ENCODE results near the gene KYNU.
"Not testable (repeated sequence)": the region's sequence is repeated elsewhere in the genome, so short reads cannot be mapped to it uniquely, and the experiment has no call there.

The KYNU gene

DNA sequence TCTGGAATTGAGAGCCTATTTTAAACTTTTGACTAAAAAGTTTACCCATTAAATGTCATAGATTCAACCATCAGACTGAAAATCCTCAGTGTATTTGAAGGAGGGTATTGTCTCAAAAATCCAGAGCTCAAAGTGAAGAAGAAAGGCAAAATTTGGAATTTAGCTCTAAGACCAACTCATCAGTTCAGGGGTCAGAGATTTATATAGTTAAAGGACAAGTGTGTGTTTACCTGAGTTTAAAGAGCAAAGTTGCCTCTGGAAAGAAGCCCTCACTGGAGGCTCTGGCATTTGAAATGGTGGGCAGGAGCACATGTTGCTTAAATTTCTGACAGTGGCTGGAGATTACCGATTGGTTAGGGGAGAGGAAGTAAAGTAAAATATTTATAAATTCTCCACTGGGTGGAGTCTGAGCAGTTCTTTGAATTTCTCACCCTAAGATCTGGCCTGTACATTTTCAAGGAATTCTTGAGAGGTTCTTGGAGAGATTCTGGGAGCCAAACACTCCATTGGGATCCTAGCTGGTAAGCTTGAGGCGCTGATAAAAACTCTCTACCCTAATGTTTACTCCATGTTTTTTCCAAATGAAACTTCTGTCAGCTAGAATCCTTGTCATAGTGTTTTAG, at the start of gene KYNU:
KYNU (plus strand) TSS at position 449 of the 623 bp plus-strand sequence. CDS start 7,704 bp downstream, outside the sequence.
- DNase-seq (ENCODE audit: low spot score), result no peak

DNA sequence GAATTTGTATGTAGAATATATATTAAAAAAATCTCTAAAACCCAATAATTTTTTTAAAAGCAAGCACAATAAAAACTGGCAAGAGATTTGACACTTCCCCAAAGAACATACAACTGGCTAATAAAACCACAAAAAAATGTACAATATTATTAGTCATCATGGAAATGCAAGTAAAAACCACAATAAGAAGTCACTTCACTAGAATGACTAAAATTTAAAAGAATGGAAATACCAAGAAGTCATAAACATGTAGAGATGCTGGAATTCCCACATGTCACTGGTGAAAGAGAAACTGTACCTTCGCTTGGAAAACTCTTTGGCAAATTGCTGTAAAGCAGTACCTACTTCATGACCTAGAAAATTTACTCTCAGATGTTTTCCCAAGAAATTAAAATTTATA, 43.4 kb upstream of the KYNU start:
- DNase-seq (ENCODE audit: low spot score), result no peak

DNA sequence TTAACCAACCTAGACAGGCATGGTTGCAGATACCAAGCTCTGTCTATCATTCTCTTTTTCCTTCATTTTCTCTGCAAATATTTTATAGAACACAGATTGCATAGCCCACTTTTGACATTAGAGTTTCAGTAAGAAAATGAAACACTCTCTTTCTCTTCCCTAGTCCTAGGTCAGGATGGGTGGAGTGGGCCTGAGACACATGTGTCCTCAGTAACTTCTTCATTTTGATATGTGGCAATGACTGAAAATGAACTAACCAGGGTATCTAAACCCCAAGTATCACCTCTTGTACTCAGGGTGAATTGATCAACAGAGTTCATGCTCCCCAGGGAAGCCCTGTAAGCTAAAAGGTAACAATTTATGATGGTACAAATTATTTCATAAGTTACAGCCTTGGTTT, 37.0 kb upstream of the KYNU start:
- no peak for DNase-seq (ENCODE audit: low spot score)

DNA sequence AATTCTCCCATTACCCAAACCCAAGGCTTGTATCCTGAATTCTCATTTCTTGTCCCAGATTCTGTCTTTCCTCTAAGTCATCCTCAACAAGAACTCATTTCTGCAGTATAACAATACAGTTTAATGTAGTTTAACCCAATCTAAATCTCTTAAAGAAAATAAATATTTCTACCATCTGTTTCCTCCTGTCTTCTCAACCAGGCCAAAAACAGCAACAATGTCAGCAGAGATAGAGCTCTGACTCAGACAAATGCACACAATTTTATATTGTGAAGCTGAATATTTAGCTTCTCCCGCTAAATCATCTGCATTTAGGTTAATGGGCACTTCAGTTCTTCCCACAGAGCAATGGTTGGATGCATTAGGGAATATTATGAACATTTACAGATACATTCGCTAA, 35.7 kb upstream of the KYNU start:
- no peak for DNase-seq (ENCODE audit: low spot score)

DNA sequence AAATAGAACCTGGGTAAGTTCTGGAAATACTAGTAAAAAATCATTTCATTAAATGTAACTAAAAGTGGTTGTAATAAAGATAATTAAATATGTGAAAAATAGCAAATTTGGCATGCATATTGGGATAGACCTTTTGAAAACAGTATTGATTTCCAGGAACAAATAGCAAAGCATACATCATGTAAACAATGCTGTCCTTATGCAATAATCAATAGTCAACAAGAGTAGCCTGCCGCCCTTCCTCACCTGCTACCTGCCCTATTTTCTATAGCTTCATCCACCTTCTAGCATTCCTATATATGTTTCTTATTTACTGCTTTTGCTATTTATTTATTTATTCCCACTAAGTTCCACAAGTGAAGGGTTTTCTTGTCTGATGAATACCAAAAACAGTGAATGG, 35.1 kb upstream of the KYNU start:
- no peak for DNase-seq (ENCODE audit: low spot score)

DNA sequence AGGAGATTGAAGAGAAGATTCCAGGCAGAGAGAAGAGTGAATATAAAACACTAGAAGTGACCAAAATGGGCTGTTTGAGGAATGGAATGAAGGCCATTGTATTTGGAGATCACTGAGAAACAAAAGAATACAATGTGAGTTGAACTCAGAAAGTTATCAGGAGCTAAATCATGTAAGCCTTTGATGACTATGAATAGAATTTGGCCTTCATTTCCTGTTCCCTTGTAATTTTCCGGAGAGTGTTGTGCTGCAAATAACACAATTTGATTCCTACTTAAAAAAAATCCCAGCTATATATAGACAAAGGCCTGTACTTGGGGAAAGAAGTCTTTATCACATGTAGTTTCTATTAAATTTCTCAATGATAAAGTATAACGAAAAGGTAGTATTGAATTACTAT, 33.7 kb upstream of the KYNU start:
- no peak for DNase-seq (ENCODE audit: low spot score)

DNA sequence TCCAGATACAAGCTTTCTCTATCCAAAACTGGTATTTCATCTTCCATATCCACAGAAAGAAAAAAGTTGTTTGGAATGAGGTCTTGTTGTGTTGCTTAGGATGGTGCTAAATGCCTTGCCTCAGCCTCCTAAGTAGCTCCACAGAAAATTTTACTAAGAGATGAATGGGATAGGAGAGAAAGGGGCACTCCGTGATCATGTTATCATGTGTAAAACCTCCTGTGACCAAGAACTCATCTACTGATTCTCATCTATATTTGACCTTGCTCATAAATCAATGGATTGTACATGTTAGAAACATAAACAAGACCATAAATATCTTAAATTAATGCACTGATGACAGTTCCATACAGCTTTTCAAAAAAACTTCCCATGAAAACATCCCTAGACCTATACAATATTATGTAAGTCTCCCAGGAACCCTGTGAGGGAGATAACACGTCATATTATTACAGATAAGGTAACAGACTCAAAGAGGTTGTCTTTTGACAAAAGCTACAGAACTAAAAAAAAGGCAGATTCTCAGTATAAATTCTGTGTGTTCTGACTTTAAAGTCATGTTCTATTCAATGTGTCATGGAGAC, 29.3 kb upstream of the KYNU start:
- DNase-seq (ENCODE audit: low spot score), result no peak

DNA sequence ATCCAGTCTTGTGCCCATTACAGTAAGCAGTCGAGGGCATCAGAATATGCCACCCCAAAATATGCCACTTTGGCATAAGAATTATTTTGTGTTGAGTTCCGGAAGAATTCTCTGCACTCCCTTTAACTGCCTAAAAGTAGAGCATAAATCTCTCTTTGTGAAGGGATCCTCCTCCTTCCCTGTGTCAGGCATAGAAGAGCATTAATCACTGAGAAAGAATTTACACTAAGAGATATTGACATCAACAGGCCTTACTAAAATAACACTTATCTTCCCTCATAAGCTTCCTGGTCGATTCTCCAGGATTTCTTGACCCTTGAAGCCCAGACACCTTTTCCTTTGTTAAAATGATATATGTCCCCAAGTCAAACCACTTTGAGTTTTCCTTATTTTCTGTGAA, 27.6 kb upstream of the KYNU start:
- DNase-seq (ENCODE audit: low spot score), result no peak

DNA sequence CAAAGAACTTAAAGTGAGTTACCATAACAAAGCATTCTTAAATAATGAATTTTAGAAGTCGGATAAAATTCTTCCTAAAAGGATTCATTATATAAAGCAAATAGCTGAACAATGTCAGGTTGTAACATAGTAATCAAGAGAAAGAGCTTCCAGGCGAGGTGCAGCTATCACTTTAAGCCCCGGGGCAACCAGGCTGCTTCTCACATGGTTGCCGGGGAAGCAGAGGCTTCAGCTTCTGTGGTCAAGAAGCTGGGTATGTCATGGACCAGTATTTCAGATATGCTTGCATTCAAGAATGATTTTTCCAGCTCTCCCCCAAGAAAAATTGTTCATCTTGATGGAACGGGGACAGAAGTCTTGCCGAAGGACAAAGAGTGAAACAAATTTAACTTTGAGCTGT, 23.6 kb upstream of the KYNU start:
- DNase-seq (ENCODE audit: low spot score), result no peak

DNA sequence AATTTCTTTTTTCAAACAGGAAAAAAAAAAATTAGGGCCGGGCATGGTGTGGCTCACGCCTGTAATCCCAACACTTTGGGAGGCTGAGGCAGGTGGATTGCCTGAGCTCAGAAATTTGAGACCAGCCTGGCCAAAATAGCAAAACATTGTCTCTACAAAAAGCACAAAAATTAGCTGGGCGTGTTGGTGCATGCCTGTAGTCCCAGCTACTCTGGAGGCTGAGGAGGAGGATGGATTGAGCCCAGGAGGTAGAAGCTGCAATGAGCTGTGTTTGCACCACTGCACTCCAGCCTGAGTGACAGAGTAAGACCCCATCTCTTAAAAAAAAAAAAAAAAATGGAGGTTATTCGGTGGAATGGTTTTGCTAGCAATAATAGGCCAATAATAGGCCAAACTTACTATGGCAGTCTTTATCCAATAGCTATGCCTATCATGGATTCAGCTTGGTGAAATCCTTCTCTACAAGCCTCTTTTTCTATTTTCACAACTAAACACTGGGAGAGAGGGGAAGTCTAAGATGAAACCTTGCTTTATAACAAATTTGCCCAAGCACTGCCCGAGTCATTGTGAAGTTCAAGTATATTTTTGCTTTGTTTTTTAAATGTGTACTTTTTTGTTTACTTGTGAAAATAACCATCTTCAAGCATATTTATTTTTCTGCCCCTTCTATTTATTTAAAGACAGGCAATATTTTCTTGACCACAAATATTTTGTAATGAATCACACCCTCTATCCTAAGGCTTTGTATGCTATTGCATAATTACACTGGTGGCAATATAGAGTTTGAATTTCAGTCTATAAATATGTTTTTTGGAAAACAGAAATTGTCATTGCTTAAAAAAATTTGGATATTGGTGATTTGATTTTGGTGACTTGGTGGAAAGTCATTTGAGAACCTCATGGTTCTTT, 20.0 kb upstream of the KYNU start:
- no peak for DNase-seq (ENCODE audit: low spot score)

DNA sequence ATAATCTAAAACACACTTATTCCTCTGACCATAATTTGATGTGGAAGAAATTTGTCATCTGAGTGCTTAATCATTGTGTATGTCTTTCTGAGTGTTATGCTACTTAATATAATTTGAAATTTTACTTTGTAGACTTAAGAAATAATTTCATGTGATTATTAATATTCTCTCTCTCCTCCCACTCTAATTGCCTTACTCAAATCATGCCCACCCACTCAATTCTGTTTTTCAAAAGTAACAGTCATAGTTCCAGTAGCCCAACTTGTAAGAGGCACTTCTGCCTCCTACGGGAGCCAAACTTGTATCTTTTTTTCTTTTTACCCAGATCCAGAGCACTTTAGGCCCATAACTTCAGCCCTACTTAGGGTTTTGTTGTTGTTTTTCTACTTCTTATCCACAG, 18.5 kb upstream of the KYNU start:
- no peak for DNase-seq (ENCODE audit: low spot score)

DNA sequence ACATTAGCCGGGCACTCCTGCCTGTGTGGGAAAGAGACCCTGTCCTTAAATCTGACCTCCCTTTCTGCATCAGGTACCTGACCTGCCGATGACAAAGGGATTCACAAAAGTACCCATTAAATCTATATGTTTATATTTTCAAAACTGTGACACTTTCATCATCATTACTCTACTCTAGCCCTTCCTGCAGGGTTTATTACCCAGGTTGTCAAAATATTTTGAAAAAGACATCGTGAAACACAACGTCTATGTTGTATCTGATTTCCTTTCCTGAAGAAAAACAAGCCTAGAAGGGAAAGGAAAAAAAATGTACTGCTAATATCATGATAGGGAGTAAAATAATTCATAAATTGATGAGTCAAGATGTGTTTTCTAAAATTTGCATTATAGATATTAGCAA, 15.2 kb upstream of the KYNU start:
- no peak for DNase-seq (ENCODE audit: low spot score)

DNA sequence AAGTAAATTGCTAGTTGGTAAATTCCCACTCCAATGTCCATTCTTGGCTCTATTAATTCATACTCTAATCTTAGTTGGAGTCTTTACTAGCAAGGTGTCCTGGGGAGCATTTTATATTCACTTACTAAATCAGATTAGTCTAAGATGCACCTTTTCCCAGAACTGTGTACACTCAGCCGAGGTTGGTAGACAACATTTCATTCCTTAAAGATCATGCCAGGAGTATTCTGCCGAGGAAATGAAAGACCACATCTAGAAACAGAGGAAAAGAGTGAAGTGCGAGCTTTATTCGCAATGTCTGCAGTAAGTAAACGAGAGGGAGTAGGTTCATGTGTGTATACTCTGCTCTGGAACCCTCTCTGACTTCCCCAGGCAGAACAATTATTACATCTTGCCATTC, 14.6 kb upstream of the KYNU start:
- no peak for DNase-seq (ENCODE audit: low spot score)

DNA sequence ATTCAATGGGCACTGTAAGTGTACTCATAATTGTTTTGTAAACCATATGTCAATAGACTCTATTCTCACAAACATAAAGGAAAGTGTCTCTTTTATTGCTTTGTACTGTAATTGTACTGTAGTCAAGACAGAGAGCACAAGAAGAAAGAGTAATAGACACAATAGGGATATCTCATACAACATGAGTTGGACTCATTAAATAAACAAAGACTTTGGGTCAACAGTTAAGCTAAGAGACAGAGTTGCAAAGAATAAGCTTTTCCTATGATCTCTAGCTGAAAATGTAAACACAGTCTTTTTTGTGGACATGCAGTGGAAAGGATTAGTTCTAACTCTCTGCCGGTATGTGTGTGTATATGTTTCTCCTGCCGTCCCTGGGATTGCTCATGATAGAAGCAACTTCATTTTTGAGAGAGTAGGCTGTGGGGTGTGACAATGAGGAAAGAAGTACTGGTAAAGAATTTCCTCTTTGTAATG, 13.9 kb upstream of the KYNU start:
- DNase-seq (ENCODE audit: low spot score), result no peak

DNA sequence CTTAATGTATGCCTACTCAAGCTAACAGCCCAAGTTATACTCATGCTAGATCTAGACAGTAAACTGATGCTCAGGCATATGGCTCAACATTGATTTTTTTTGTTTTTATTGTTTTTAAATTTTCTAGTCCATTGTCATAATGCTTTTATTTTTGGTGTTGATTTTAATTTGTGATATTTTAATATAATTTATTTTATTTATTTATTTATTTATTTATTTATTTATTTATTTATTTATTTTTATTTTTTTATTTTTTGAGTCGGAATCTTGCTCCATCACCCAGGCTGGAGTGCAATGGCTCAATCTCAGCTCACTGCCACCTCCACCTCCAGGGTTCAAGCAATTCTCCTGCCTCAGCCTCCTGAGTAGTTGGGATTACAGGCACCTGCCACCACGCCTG, 12.9 kb upstream of the KYNU start:
- not testable (repeated sequence) for DNase-seq (ENCODE audit: low spot score)

DNA sequence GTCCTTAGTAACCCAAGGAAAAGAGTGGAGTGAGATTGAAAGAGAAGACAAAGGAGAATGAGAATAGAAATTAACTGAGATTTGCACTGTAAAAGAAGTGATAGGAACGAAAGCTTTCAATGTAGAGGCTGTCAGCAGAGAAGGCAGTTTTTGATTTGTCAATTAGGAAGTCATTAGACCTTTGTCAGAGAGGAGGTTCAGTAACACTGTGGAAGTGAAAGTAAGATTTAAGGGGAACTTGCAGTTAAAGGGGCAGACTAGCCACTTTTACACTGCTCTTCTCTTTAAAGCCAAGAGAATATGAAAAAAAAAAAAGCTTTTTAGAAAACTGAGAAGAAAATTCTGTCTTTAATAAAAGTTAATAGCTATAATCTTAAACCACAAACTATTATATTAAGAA, 11.5 kb upstream of the KYNU start:
- no peak for DNase-seq (ENCODE audit: low spot score)

DNA sequence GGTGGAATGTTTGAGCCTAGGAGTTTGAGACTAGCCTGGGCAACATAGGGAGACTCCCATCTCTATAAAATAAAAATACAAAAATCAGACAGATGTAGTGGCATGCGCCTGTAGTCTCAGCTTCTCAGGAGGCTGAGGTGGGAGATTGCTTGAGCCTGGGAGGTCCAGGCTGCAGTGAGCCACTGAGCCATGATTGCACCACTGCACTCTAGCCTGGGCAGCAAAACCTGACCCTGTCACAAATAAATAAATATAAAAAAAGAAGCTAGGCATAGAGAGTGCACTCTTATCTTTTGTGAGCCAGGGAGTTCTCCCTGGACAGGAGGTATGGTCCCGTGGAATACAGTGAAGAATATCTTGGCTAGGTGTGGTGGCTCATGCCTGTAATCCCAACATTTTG, 11.0 kb upstream of the KYNU start:
- DNase-seq (ENCODE audit: low spot score), result no peak

DNA sequence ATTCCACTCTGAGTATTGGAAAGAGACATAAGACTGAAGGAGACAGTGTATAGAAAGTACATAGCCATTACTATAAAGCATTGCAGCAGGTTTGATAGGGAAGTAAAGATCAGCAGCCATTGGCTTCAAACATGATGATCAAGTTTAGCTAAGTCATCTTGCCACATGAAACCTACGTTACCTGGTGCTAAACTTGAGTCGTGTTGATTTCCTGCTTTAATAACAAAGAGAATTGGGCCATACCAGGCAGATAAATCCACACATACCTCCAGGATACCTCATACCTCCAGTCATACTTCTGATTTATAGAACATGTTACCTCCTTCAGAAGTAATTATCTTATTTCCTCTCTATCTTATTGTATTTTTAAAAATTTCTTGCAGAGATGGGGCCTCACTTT, 10.3 kb upstream of the KYNU start:
- no peak for DNase-seq (ENCODE audit: low spot score)

DNA sequence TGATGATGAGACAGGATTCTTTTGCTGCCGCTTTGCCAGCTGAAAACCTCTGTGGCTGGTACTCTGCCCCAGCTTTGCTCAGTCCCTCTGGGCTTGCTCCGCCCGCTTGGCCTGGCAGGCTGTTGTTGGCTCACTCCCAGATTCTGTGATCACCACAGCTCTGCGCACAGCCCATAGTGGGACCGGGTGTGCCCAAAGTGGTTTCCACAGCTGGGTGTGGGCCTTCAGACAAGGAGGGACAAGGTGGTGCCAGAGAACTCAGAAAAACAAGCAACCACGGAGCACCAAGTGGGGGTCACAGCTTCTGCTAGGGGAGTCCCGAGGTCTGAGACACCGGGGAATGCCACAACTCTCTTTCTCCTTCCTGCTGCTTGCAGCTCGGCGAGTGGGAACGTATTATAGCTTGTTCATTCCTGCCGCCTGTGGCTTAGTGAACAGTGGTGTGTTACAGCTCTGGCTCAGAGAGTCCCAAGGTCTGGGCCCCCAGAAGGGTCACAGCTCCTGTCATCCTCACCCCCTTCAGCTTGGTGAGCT, 9.2 kb upstream of the KYNU start:
- peak; percentile 10 for DNase-seq (ENCODE audit: low spot score)

DNA sequence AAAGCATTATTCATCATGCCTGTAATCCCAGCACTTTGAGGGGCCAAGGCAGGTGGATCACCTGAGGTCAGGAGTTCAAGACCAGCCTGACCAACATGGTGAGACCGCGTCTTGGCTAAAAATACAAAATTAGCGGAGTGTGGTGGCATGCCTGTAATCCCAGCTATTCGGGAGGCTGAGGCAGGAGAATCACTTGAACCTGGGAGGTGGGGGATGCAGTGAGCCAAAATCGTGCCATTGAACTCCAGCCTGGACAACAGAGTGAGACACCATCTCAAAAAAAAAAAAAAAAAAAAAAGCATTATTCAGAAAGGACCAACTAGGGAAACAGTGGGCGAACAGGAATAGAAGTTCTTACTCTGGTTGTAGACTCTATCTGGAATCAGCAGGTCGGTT, 8.4 kb upstream of the KYNU start:
- DNase-seq (ENCODE audit: low spot score), result not testable (repeated sequence)

DNA sequence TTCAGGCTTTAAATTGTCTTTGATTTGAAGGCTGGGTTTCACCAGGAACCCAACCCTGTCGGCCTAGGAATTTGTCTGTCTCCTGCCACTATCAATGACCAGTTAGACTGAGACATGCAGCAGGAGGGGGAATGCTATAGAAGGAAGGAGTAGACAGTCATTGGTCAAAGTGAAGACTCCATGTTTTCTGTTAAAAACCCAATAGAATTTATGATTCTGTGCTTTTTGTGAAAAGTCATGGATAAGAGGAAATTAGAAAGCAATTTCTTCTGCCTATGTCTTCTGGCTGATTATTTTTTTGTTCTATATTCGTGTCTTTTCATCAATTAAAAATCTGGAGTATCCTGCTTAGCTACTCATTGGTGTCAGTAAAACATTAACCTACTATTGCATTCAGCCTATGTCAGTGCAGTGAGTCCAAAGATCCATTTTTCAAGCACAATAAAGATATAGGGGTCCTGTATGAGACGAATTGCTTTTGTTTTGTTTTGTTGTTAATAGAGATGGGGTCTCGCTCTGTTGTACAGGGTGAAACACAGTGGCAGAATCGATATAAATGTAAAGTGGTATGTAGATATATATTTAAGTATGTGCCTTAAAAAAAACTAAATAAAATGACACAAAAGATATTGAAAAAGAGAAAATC, 7.9 kb upstream of the KYNU start:
- no peak for DNase-seq (ENCODE audit: low spot score)

DNA sequence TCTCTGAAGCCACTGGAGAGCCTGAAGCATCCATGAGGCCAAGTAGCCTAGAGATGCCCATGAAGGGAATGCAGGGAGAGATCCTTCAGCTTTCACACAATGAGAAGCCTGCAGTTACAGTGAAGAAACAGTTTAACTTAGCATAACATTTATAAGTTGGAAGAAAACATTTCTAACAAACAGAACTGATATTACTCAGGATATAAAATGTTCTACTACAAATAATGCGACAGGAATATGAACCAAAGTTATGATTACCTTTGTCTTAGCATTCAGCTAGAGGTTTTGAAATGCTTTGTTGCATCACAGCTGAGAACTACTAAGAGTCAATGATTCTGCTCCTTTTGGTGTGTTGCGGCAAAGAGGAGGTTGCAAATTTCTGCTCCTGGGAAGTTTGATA, 6.9 kb upstream of the KYNU start:
- DNase-seq (ENCODE audit: low spot score), result no peak

Data from D341Med (cell line).